Effector memory CD8-positive, alpha-beta T cell (primary cell): ENCODE results near the gene HS2ST1.
"Not testable (repeated sequence)": the region's sequence is repeated elsewhere in the genome, so short reads cannot be mapped to it uniquely, and the experiment has no call there.

Experiments
- ATAC-seq: fragments of 150-1000 bp; cut with Tn5 transposase; replicated peaks from 2 replicates; pipeline ENCODE4 v1.10.0; 2021; ENCODE audit warnings: mild to moderate bottlenecking, moderate library complexity
- DNase-seq, 3 experiments: peaks; one replicate each; pipeline ENCODE4 v3.0.0; 2021
- H3K27ac Mint-ChIP-seq, 2 donors: one replicate each; pipeline ENCODE4 v1.8.0; 2022; ENCODE audit warnings: mild to moderate bottlenecking in 2 of 2, mixed read lengths in 2 of 2, moderate library complexity in 2 of 2
- H3K27me3 Mint-ChIP-seq, 2 donors: one replicate each; pipeline ENCODE4 v1.8.0; 2022; ENCODE audit warnings: mixed read lengths in 2 of 2
- H3K36me3 Mint-ChIP-seq: one replicate; pipeline ENCODE4 v1.8.0; 2022; ENCODE audit warnings: mild to moderate bottlenecking, moderate library complexity, mixed read lengths; ENCODE audit not compliant: insufficient read depth
- H3K4me1 Mint-ChIP-seq, 2 donors: one replicate each; pipeline ENCODE4 v1.8.0; 2022; ENCODE audit warnings: low read depth in 2 of 2, mixed read lengths in 2 of 2
- H3K4me3 Mint-ChIP-seq, 2 donors: one replicate each; pipeline ENCODE4 v1.8.0; 2022; ENCODE audit warnings: mild to moderate bottlenecking in 2 of 2, mixed read lengths in 2 of 2, moderate library complexity in 2 of 2
- H3K9me3 Mint-ChIP-seq, 2 donors: one replicate each; pipeline ENCODE4 v1.8.0; 2022; ENCODE audit warnings: mixed read lengths in 2 of 2

HS2ST1 gene

GRCh38 chr1:87027561-87027960 is 113.1 kb downstream of the HS2ST1 start:
- H3K4me3 Mint-ChIP-seq, ATAC-seq, DNase-seq, H3K36me3 Mint-ChIP-seq, H3K9me3 Mint-ChIP-seq, H3K4me1 Mint-ChIP-seq, H3K27me3 Mint-ChIP-seq, H3K27ac Mint-ChIP-seq: not testable (repeated sequence)

DNA sequence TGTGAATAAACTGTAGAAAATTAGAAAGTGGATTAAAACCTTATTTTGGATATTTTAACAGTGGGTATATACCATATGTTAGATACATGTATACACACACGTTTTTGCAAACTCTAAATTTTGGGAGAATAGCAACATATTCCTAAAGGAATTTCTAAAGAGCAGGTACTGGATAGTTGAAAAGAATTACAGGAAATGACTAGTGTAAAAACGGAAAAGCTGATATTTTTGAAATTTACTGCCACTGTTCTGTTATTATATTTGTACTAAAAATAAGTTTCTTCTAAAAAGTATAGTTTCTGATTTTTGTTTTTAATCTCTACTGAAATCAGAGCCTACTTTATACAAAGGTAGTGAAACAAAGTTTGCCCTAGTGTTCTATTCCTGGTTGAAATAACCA is 114.1 kb downstream of the HS2ST1 start:
- Mint-ChIP-seq H3K4me3 (no peak overlapping the region), H3K36me3 (no peaks in the 10 kb centered on the region), H3K4me1 (peaks cover 0 to 2% of the 10 kb centered on the region in 2 donors), H3K9me3 (no peaks in the 10 kb centered on the region), H3K27ac (no peak overlapping the region), H3K27me3 (no peaks in the 10 kb centered on the region)
- ATAC-seq (no peak), DNase-seq (no peak)

DNA sequence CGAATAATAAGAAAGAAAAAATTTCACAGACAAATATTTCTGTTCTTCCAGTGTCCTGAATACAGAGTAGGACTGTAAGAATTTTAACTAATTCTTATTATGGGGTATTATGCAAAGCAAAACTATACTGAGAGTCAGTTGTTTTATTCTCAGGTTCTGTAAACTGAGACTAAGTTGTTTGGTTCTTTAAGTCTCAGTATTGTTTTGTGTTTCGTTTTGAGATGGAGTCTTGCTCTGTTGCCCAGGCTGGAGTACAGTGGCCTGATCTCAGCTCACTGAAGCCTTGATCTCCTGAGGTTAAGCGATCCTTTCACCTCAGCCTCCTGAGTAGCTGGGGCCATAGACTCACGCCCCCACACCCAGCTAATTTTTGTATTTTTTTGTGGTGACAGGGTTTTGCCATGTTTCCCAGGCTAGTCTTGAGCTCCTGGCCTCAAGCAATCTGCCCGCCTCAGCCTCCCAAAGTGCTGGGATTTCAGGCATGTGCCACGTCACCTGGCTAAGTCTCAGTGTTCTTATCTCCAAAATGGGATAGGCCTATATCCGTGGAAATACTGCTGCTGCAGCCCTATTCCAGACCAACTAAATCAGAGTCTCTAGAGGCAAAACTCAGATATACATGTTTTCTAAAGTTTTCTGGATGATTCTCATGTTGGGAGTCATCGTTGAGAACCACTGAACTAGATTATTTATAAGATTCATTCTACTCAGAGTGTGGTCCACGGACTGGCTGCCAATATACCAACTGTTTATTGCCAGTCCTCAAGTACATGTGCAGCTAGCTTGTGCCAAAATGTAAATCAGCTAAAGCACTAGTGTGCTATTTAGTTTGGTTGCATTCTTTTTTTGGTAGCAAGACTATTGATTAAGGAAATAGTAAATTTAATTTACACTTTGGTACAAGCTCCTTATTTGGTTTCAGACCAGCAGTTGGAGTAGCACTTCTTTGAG is 116.6 kb downstream of the HS2ST1 start:
- Mint-ChIP-seq H3K27ac (no peak overlapping the region), H3K4me1 (peaks cover 2 to 6% of the 10 kb centered on the region in 2 donors)
- ATAC-seq, result no peak

DNA sequence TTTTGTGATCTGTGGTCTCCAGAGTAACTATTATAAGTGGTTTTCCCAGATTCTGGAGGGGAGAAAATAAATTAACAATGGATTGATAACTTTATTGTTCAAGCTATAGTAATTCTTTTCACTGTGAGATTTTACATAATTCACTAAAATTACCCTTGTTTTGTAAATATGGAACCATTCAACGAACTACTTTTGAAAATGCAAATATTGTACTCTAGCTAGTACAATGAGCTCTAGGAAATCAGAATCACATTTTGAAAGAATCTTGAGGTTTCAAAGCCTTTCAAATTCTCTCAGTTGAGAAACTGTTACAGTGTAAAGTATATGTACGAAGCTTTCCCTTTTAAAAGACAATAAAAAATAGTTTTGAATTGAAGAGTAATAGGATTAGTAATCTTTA is 119.9 kb downstream of the HS2ST1 start:
- no peaks in the 10 kb centered on the region for H3K27me3 Mint-ChIP-seq
- H3K9me3 Mint-ChIP-seq, result no peaks in the 10 kb centered on the region
- H3K27ac Mint-ChIP-seq, result no peak overlapping the region
- H3K4me3 Mint-ChIP-seq, result no peak overlapping the region
- H3K36me3 Mint-ChIP-seq, result no peaks in the 10 kb centered on the region
- ATAC-seq (no peak), DNase-seq (no peak)
- peaks cover 0 to 7% of the 10 kb centered on the region in 2 donors for H3K4me1 Mint-ChIP-seq

More for the DNA sequence above, 116.6 kb downstream of the HS2ST1 start:
- no peaks in the 10 kb centered on the region for H3K27me3 Mint-ChIP-seq
- no peaks in the 10 kb centered on the region for H3K36me3 Mint-ChIP-seq
- no peaks in the 10 kb centered on the region for H3K9me3 Mint-ChIP-seq
- no peak for DNase-seq
- no peak overlapping the region for H3K4me3 Mint-ChIP-seq

GRCh38 chr1:87039096-87039495 is 124.7 kb downstream of the HS2ST1 start:
- H3K27ac Mint-ChIP-seq, result no peak overlapping the region
- ATAC-seq, result no peak

DNA sequence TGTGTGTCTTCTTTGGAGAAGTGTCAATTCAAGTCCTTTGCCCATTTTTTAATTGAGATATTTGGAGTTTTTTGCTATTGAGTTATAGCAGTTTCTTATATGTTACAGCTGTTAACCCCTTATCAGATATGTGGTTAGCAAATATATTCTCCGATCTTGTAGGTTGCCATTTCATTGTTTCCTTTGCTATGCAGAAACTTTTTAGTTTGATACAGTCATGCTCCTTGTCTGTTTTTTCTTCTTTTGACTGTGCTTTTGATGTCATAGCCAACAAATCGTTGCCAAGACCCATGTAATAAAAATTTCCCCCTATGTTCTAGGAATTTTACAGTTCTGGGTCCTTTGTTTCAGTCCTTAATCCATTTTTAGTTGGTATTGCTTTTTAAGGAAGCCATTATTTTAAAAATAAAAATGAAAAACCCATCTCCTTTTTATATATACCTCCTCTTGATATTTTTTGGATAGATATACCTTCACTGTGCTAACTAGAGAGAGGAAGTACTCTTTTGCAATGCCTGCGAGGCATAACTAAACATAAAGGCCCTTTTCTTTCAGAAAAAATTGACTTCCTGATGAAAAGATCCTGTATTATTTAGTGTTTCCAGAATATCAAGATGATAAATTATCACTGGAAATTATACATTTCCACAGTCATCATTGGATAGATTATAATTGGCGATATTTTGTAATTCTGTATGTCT is 127.8 kb downstream of the HS2ST1 start:
- Mint-ChIP-seq H3K27me3 (no peaks in the 10 kb centered on the region), H3K4me1 (peaks cover 10 to 17% of the 10 kb centered on the region in 2 donors), H3K27ac (no peak overlapping the region), H3K9me3 (no peaks in the 10 kb centered on the region), H3K36me3 (no peaks in the 10 kb centered on the region), H3K4me3 (no peak overlapping the region)
- ATAC-seq, result no peak
- DNase-seq, result no peak

More at GRCh38 chr1:87039096-87039495, 124.7 kb downstream of the HS2ST1 start:
- H3K4me3 Mint-ChIP-seq, result no peak overlapping the region
- H3K4me1 Mint-ChIP-seq, result peaks cover 2 to 7% of the 10 kb centered on the region in 2 donors
- H3K36me3 Mint-ChIP-seq, result no peaks in the 10 kb centered on the region
- DNase-seq, result no peak
- no peaks in the 10 kb centered on the region for H3K9me3 Mint-ChIP-seq
- no peaks in the 10 kb centered on the region for H3K27me3 Mint-ChIP-seq

GRCh38 chr1:87044424-87044823 is 130.0 kb downstream of the HS2ST1 start:
- H3K4me3 Mint-ChIP-seq, result no peak overlapping the region
- ATAC-seq, result peak; percentile 2

GRCh38 chr1:87044840-87045239 is 130.4 kb downstream of the HS2ST1 start:
- DNase-seq (peak; percentile 4 to 8 (median 5)), ATAC-seq (peak; percentile 89)
- Mint-ChIP-seq H3K27me3 (no peaks in the 10 kb centered on the region), H3K4me1 (peaks cover 10 to 20% of the 10 kb centered on the region in 2 donors), H3K4me3 (no peak overlapping the region), H3K9me3 (no peaks in the 10 kb centered on the region), H3K27ac (peak overlapping the region in 1 of 2 donors; percentile 49), H3K36me3 (no peaks in the 10 kb centered on the region)

More at GRCh38 chr1:87044424-87044823, 130.0 kb downstream of the HS2ST1 start:
- DNase-seq, result no peak
- Mint-ChIP-seq H3K9me3 (no peaks in the 10 kb centered on the region), H3K36me3 (no peaks in the 10 kb centered on the region), H3K4me1 (peaks cover 10 to 17% of the 10 kb centered on the region in 2 donors), H3K27me3 (no peaks in the 10 kb centered on the region), H3K27ac (peak overlapping the region in 1 of 2 donors; percentile 49)

DNA sequence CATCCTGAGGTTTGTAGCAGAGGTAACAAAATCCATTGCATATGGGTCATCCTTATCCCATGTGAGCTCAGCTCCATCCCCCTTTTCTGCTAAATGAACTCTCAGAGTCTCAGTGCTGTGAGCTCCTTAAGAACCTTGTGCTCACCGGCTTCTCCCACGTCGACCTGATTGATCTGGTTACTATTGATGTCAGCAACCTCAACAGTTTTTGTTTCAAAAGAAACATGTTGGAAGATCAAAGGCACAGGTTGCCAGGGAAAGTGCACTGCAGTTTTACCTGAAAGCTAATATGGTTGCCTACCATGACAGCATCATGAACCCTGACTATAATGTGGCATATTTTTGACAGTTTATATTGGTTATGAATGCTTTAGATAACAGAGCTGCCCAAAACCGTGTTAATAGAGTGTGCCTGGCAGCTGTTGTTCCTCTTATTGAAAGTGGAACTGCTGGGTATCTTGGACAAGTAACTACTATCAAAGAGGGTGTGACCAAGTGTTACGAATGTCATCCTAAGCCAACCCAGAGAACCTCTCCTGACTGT is 131.4 kb downstream of the HS2ST1 start:
- DNase-seq (no peak), ATAC-seq (peak; percentile 34)
- Mint-ChIP-seq H3K4me3 (no peak overlapping the region), H3K27ac (no peak overlapping the region), H3K4me1 (peaks cover 10 to 27% of the 10 kb centered on the region in 2 donors), H3K9me3 (no peaks in the 10 kb centered on the region), H3K27me3 (no peaks in the 10 kb centered on the region), H3K36me3 (no peaks in the 10 kb centered on the region)

DNA sequence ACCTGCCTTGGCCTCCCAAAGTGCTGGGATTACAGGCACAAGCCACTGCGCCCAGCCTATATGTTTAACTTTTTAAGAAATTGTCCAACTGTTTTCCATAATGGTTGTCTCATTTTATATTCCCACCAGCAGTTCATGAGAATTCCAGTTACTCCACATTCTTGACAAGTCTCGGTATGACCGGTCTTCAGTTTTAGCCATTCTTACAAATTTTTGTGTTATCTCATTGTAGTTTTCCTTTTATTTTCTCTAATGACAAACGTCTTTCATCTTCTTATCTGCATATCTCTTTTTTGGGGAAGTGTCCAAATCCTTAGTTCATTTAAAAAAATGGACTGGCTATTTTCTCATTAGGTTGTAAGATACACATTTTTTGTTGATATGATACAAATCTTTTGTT is 132.5 kb downstream of the HS2ST1 start:
- H3K4me3 Mint-ChIP-seq, result no peak overlapping the region
- H3K36me3 Mint-ChIP-seq, result no peaks in the 10 kb centered on the region
- DNase-seq (no peak), ATAC-seq (no peak)
- no peaks in the 10 kb centered on the region for H3K9me3 Mint-ChIP-seq
- H3K27ac Mint-ChIP-seq, result no peak overlapping the region
- peaks cover 10 to 27% of the 10 kb centered on the region in 2 donors for H3K4me1 Mint-ChIP-seq
- H3K27me3 Mint-ChIP-seq, result no peaks in the 10 kb centered on the region

DNA sequence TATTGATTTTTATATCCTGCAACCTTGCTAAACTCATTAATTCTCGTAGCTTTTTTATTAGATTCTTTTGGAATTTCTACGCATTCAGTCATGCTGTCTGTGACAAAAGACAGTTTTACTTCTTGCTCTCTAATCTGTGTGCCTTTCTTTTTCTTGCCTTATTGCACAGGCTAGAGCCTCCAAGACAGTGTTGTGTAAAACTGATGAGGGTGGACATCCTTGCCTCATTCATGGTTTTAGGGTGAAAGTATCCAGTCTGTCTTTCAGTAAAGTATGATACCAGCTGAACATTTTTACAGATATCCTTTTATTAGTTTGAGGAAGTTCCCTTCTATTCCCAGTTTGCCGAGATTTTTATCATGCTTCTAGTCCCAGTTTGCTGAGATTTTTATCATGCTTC is 133.8 kb downstream of the HS2ST1 start:
- Mint-ChIP-seq H3K9me3 (no peaks in the 10 kb centered on the region), H3K4me1 (peaks cover 9 to 27% of the 10 kb centered on the region in 2 donors), H3K27me3 (no peaks in the 10 kb centered on the region), H3K36me3 (no peaks in the 10 kb centered on the region), H3K4me3 (no peak overlapping the region), H3K27ac (no peak overlapping the region)
- ATAC-seq (no peak), DNase-seq (no peak)

- Mint-ChIP-seq H3K27ac (no peak overlapping the region), H3K4me3 (no peak overlapping the region), H3K36me3 (no peaks in the 10 kb centered on the region), H3K4me1 (peaks cover 0 to 10% of the 10 kb centered on the region in 2 donors), H3K27me3 (no peaks in the 10 kb centered on the region), H3K9me3 (peaks cover 0 to 3% of the 10 kb centered on the region in 2 donors)
- no peak for DNase-seq
- ATAC-seq, result no peak
These were observed 137.5 kb downstream of the HS2ST1 start for GRCh38 chr1:87051965-87052364.

DNA sequence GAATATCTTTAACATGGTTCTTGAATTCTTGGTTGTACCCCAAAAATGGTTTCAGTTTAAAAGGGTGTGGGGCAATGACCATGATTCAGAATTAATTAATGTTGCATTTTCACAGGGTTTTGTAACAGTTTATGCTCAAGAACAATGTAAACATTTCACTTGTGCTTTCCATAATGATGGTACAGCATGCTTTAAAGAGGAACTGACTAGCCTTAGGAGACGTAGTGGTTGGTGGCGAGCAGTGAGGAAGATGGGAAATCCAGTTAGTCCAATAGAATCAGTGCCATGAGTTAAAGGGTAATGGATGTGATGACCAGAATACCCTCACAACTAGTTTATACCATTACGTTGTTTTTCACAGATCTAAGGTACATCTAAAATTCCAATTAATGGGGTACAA is 138.0 kb downstream of the HS2ST1 start:
- Mint-ChIP-seq H3K9me3 (peaks cover 0 to 3% of the 10 kb centered on the region in 2 donors), H3K27me3 (no peaks in the 10 kb centered on the region), H3K4me3 (no peak overlapping the region), H3K36me3 (no peaks in the 10 kb centered on the region), H3K27ac (no peak overlapping the region), H3K4me1 (peaks cover 0 to 10% of the 10 kb centered on the region in 2 donors)
- DNase-seq (no peak), ATAC-seq (no peak)
